DMS53 (cell line): Measurements from ENCODE around the gene SUSD2.

Experiments
- DNase-seq: peaks from one replicate; lab custom pipeline; 2025; lab: John Stamatoyannopoulos, UW

The SUSD2 gene

GRCh38 chr22:24153959-24154358 lies 27.3 kb upstream of the SUSD2 start:
- no peak for DNase-seq

- DNase-seq: no peak
These were observed 26.5 kb upstream of the SUSD2 start for GRCh38 chr22:24154826-24155225.

- DNase-seq: peak; percentile 52
These were observed 25.6 kb upstream of the SUSD2 start for GRCh38 chr22:24155627-24156140.

- DNase-seq: peak; percentile 50
These were observed 25.0 kb upstream of the SUSD2 start for GRCh38 chr22:24156141-24156912.

- DNase-seq: peak; percentile 87
These were observed 24.1 kb upstream of the SUSD2 start for GRCh38 chr22:24156913-24157821.

- DNase-seq: no peak
These were observed 23.5 kb upstream of the SUSD2 start for GRCh38 chr22:24157822-24158135.

GRCh38 chr22:24159650-24160049 lies 21.6 kb upstream of the SUSD2 start:
- no peak for DNase-seq

- no peak for DNase-seq
These were observed 20.7 kb upstream of the SUSD2 start for GRCh38 chr22:24160546-24160945.

GRCh38 chr22:24161485-24161884 lies 19.8 kb upstream of the SUSD2 start:
- no peak for DNase-seq

GRCh38 chr22:24161909-24162308 lies 19.4 kb upstream of the SUSD2 start:
- DNase-seq: no peak

GRCh38 chr22:24162436-24162835 lies 18.9 kb upstream of the SUSD2 start:
- no peak for DNase-seq

GRCh38 chr22:24164243-24164642 lies 17.0 kb upstream of the SUSD2 start:
- no peak for DNase-seq

GRCh38 chr22:24164940-24165339 lies 16.3 kb upstream of the SUSD2 start:
- no peak for DNase-seq

GRCh38 chr22:24165673-24166072 lies 15.6 kb upstream of the SUSD2 start:
- no peak for DNase-seq

- no peak for DNase-seq
These were observed 14.5 kb upstream of the SUSD2 start for GRCh38 chr22:24166811-24167210.

- no peak for DNase-seq
These were observed 11.7 kb upstream of the SUSD2 start for GRCh38 chr22:24169439-24170058.

- no peak for DNase-seq
These were observed 11.1 kb upstream of the SUSD2 start for GRCh38 chr22:24170188-24170587.

- no peak for DNase-seq
These were observed 10.7 kb upstream of the SUSD2 start for GRCh38 chr22:24170632-24171031.

- DNase-seq: no peak
These were observed 9.5 kb upstream of the SUSD2 start for GRCh38 chr22:24171822-24172221.

- peak; percentile 70 for DNase-seq
These were observed 6.0 kb upstream of the SUSD2 start for GRCh38 chr22:24175160-24175808.

- DNase-seq: no peak
These were observed 5.2 kb upstream of the SUSD2 start for GRCh38 chr22:24176040-24176439.

- DNase-seq: no peak
These were observed 4.7 kb upstream of the SUSD2 start for GRCh38 chr22:24176630-24177029.
